Neural progenitor cell (in vitro differentiated cells): Measurements from ENCODE around the gene CAMSAP1. TPM values are rescaled to one million over a fixed set of nuclear protein-coding genes. Genes with fewer than 3 reads are reported as not detected.

Experiments used
- DNase-seq: peaks from one replicate; pipeline ENCODE4 v3.0.0-alpha.2; 2016; ENCODE audit warnings: low spot score
- H2AFZ ChIP-seq: fragments of 200-600 bp; sonication (generic); replicated peaks from 2 replicates; pipeline ENCODE4 v1.6.1; 2016; ENCODE audit warnings: antibody characterized with exemption
- H3F3A ChIP-seq: fragments of 200-600 bp; sonication (generic); 2 replicates; pipeline ENCODE4 v1.6.1; 2016; ENCODE audit warnings: antibody characterized with exemption, low read depth
- H3K27ac ChIP-seq: fragments of 200-600 bp; sonication (generic); 2 replicates; pipeline ENCODE4 v1.5.1; 2016; ENCODE audit warnings: mild to moderate bottlenecking
- H3K27me3 ChIP-seq: fragments of 200-600 bp; sonication (generic); 2 replicates; pipeline ENCODE4 v1.6.1; 2016; ENCODE audit warnings: mild to moderate bottlenecking, moderate library complexity
- H3K36me3 ChIP-seq: fragments of 200-600 bp; sonication (generic); 2 replicates; pipeline ENCODE4 v1.5.1; 2016
- H3K4me1 ChIP-seq: fragments of 200-600 bp; sonication (generic); 2 replicates; pipeline ENCODE4 v1.6.1; 2016; ENCODE audit warnings: mixed run types
- H3K4me2 ChIP-seq: fragments of 200-600 bp; sonication (generic); 2 replicates; pipeline ENCODE4 v1.6.1; 2016
- H3K4me3 ChIP-seq: fragments of 200-600 bp; sonication (generic); 2 replicates; pipeline ENCODE4 v1.5.1; 2016
- H3K79me2 ChIP-seq: fragments of 200-600 bp; sonication (generic); 2 replicates; pipeline ENCODE4 v1.6.1; 2016; ENCODE audit warnings: low read depth
- H3K9ac ChIP-seq: fragments of 200-600 bp; sonication (generic); 2 replicates; pipeline ENCODE4 v1.6.1; 2016
- H3K9me3 ChIP-seq: fragments of 200-600 bp; sonication (generic); 2 replicates; pipeline ENCODE4 v1.5.1; 2016; ENCODE audit warnings: low read depth
- H4K20me1 ChIP-seq: fragments of 200-600 bp; sonication (generic); 2 replicates; pipeline ENCODE4 v1.6.1; 2016; ENCODE audit warnings: low read depth
- H3K27ac Mint-ChIP-seq: 3 replicates; pipeline ENCODE4 v1.8.0; 2021; ENCODE audit warnings: mixed read lengths
- H3K27me3 Mint-ChIP-seq: 2 replicates; pipeline ENCODE4 v1.8.0; 2022; ENCODE audit warnings: low read depth, mild to moderate bottlenecking, inconsistent platforms, moderate library complexity, mixed read lengths; ENCODE audit not compliant: insufficient read depth
- H3K36me3 Mint-ChIP-seq: 3 replicates; pipeline ENCODE4 v1.8.0; 2021; ENCODE audit warnings: mixed read lengths
- H3K4me1 Mint-ChIP-seq: 3 replicates; pipeline ENCODE4 v1.8.0; 2021; ENCODE audit warnings: mixed read lengths
- H3K4me3 Mint-ChIP-seq: 3 replicates; pipeline ENCODE4 v1.8.0; 2021; ENCODE audit warnings: mild to moderate bottlenecking, moderate library complexity, mixed read lengths
- H3K9me3 Mint-ChIP-seq: 3 replicates; pipeline ENCODE4 v1.8.0; 2020; ENCODE audit warnings: mixed read lengths
- CTCF ChIP-seq: fragments of 200-600 bp; sonication (generic); IDR thresholded peaks from 2 replicates; pipeline ENCODE4 v1.5.1; 2017; ENCODE audit warnings: antibody characterized with exemption, mild to moderate bottlenecking
- EZH2 ChIP-seq: fragments of 200-600 bp; sonication (generic); IDR thresholded peaks from 2 replicates; pipeline ENCODE4 v1.6.1; 2017; ENCODE audit warnings: antibody characterized with exemption, mild to moderate bottlenecking, moderate library complexity
- EZH2phosphoT487 ChIP-seq: fragments of 200-600 bp; sonication (generic); IDR thresholded peaks from 2 replicates; pipeline ENCODE4 v1.6.1; 2017; ENCODE audit warnings: antibody characterized with exemption
- total RNA-seq: library from RNA; depleted of rRNA; stranded (reverse); fragments of >200 nt; gene quantifications from 2 replicates; pipeline ENCODE4 v1.2.3, GENCODE V29; 2015; ENCODE audit warnings: low replicate concordance

CAMSAP1 gene
- total RNA-seq, 1 donor from 2014 or later, result 39.3 TPM

- H3K4me3 ChIP-seq, result no peak overlapping the region
- H3K79me2 ChIP-seq, result no peaks in the 10 kb centered on the region
- Mint-ChIP-seq H3K36me3 (peaks cover 2% of the 10 kb centered on the region), H3K4me3 (no peak overlapping the region), H3K27ac (no peak overlapping the region), H3K4me1 (peaks cover 3% of the 10 kb centered on the region), H3K27me3 (peaks cover 5% of the 10 kb centered on the region), H3K9me3 (peaks cover 14% of the 10 kb centered on the region)
- H3K4me2 ChIP-seq, result no peak overlapping the region
- no peaks in the 10 kb centered on the region for H3K27me3 ChIP-seq
- H3K9ac ChIP-seq, result no peak overlapping the region
- peaks cover 3% of the 10 kb centered on the region for H3K4me1 ChIP-seq
- no peaks in the 10 kb centered on the region for H3K9me3 ChIP-seq
- TF ChIP-seq EZH2phosphoT487, result no peak
- TF ChIP-seq EZH2, result no peak
- TF ChIP-seq CTCF, result no peak
- no peak overlapping the region for H3K27ac ChIP-seq
- H3K36me3 ChIP-seq, result no peaks in the 10 kb centered on the region
- H2AFZ ChIP-seq, result no peak overlapping the region
- no peak for DNase-seq
- no peaks in the 10 kb centered on the region for H4K20me1 ChIP-seq
- no peaks in the 10 kb centered on the region for H3F3A ChIP-seq
Observed at GRCh38 chr9:135768516-135769218, 138.7 kb downstream of the CAMSAP1 start.

GRCh38 chr9:135766707-135767106 is 140.6 kb downstream of the CAMSAP1 start:
- no peaks in the 10 kb centered on the region for H3K27me3 ChIP-seq
- no peak overlapping the region for H3K27ac Mint-ChIP-seq
- H3K27me3 Mint-ChIP-seq, result peaks cover 8% of the 10 kb centered on the region
- H4K20me1 ChIP-seq, result no peaks in the 10 kb centered on the region
- H3K4me1 ChIP-seq, result no peaks in the 10 kb centered on the region
- H3K9ac ChIP-seq, result no peak overlapping the region
- peaks cover 14% of the 10 kb centered on the region for H3K9me3 Mint-ChIP-seq
- no peak overlapping the region for H3K4me3 Mint-ChIP-seq
- DNase-seq, result no peak
- H3K27ac ChIP-seq, result no peak overlapping the region
- H3K79me2 ChIP-seq, result no peaks in the 10 kb centered on the region
- H3K9me3 ChIP-seq, result no peaks in the 10 kb centered on the region
- H2AFZ ChIP-seq, result no peak overlapping the region
- no peak for TF ChIP-seq EZH2phosphoT487
- TF ChIP-seq EZH2, result no peak
- TF ChIP-seq CTCF, result no peak
- H3K36me3 Mint-ChIP-seq, result peaks cover 2% of the 10 kb centered on the region
- H3F3A ChIP-seq, result no peaks in the 10 kb centered on the region
- H3K4me3 ChIP-seq, result no peak overlapping the region
- H3K36me3 ChIP-seq, result no peaks in the 10 kb centered on the region
- H3K4me1 Mint-ChIP-seq, result peaks cover 3% of the 10 kb centered on the region
- no peak overlapping the region for H3K4me2 ChIP-seq

- Histone ChIP-seq H3K27ac (no peak overlapping the region), H3K27me3 (no peaks in the 10 kb centered on the region), H2AFZ (no peak overlapping the region), H3K4me2 (no peak overlapping the region), H3K4me3 (no peak overlapping the region), H3K9me3 (no peaks in the 10 kb centered on the region), H3F3A (no peaks in the 10 kb centered on the region), H3K36me3 (no peaks in the 10 kb centered on the region), H3K79me2 (no peaks in the 10 kb centered on the region), H3K9ac (no peak overlapping the region), H3K4me1 (no peaks in the 10 kb centered on the region), H4K20me1 (no peaks in the 10 kb centered on the region)
- DNase-seq, result no peak
- no peak for TF ChIP-seq EZH2phosphoT487
- TF ChIP-seq CTCF, result no peak
- TF ChIP-seq EZH2, result no peak
- peaks cover 2% of the 10 kb centered on the region for H3K36me3 Mint-ChIP-seq
- H3K4me1 Mint-ChIP-seq, result peaks cover 3% of the 10 kb centered on the region
- peaks cover 14% of the 10 kb centered on the region for H3K9me3 Mint-ChIP-seq
- no peak overlapping the region for H3K27ac Mint-ChIP-seq
- peaks cover 9% of the 10 kb centered on the region for H3K27me3 Mint-ChIP-seq
- H3K4me3 Mint-ChIP-seq, result no peak overlapping the region
Observed at GRCh38 chr9:135766251-135766650, 141.1 kb downstream of the CAMSAP1 start.
